Upper lobe of right lung (tissue), 1 donor: ENCODE data around the gene SYT1. TPM values are rescaled to one million over a fixed set of nuclear protein-coding genes. Genes with fewer than 3 reads are reported as not detected.

ENCODE experiments used
- ATAC-seq: fragments of 200-7000 bp; cut with Tn5 transposase; one replicate; pipeline ENCODE4 v1.9.1; 2020; ENCODE audit warnings: mild to moderate bottlenecking, moderate library complexity
- DNase-seq: peaks from one replicate; pipeline ENCODE4 v3.0.0-alpha.2; 2020
- H3K27ac ChIP-seq: fragments of 200-600 bp; one replicate; pipeline ENCODE4 v1.8.0; 2022
- H3K27me3 ChIP-seq: fragments of 200-600 bp; one replicate; pipeline ENCODE4 v1.8.0; 2022; ENCODE audit warnings: mild to moderate bottlenecking
- H3K36me3 ChIP-seq: fragments of 200-600 bp; one replicate; pipeline ENCODE4 v1.8.0; 2022
- H3K4me1 ChIP-seq: fragments of 200-600 bp; one replicate; pipeline ENCODE4 v1.8.0; 2022
- H3K4me3 ChIP-seq: fragments of 200-600 bp; one replicate; pipeline ENCODE4 v1.8.0; 2022; ENCODE audit warnings: mild to moderate bottlenecking
- H3K9me3 ChIP-seq: fragments of 200-600 bp; one replicate; pipeline ENCODE4 v1.8.0; 2022
- CTCF ChIP-seq: fragments of 200-600 bp; IDR thresholded peaks from one replicate; pipeline ENCODE4 v1.8.0; 2022; ENCODE audit warnings: antibody characterized with exemption
- intact Hi-C: fragments of 100-400 bp; cut with DNase I; formaldehyde crosslinking; loops from one replicate; pipeline ENCODE4 v1.11.0; 2022
- total RNA-seq: library from RNA; stranded (reverse); fragmentation: NEBNext Ultra II Directional; extraction: Animal tissue kit (Norgen Biotek cat#: 25700); gene quantifications from one replicate; pipeline ENCODE4 v1.2.1, GENCODE V29; 2021
- donor health status: DM: no; HTN: yes; CAD: no; lungs with severe emphysema.

The SYT1 gene
- total RNA-seq, 1 donor from 2014 or later = 0.58 TPM

GRCh38 chr12:79441534-79441933, 577.0 kb downstream of the SYT1 start:
- H3K27ac ChIP-seq = no peak overlapping the region
- no peaks in the 10 kb centered on the region for H3K27me3 ChIP-seq
- H3K9me3 ChIP-seq = no peaks in the 10 kb centered on the region
- H3K4me3 ChIP-seq = no peak overlapping the region
- H3K36me3 ChIP-seq = no peaks in the 10 kb centered on the region
- ATAC-seq = no peak
- H3K4me1 ChIP-seq = no peaks in the 10 kb centered on the region
- intact Hi-C loops = no loop called here
- TF ChIP-seq CTCF = no peak
- no peak for DNase-seq

DNA sequence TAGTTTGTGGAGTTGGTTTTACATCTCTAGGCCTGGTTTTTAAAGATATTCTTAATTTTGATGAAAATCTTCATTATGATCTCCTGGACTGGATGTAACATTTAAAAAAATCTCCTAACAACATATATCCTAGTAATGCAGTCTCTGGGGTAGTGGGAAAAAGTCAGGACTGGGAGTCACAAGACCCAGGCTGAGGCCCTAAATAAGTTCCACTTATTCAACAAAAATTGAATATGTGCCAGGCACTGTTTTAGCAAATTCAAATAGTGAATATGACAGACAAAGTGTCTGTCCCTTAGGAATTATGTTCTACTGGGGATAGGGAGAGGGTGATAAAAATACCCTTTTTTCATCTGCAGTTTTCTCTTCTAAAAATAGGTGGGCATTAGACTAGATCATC, 577.8 kb downstream of the SYT1 start:
- no peak overlapping the region for H3K27ac ChIP-seq
- no peak for TF ChIP-seq CTCF
- H3K27me3 ChIP-seq = no peaks in the 10 kb centered on the region
- no peaks in the 10 kb centered on the region for H3K36me3 ChIP-seq
- intact Hi-C loops = no loop called here
- DNase-seq = no peak
- H3K4me3 ChIP-seq = no peak overlapping the region
- no peaks in the 10 kb centered on the region for H3K4me1 ChIP-seq
- no peaks in the 10 kb centered on the region for H3K9me3 ChIP-seq
- no peak for ATAC-seq

- no peaks in the 10 kb centered on the region for H3K27me3 ChIP-seq
- no peaks in the 10 kb centered on the region for H3K4me1 ChIP-seq
- TF ChIP-seq CTCF = no peak
- ATAC-seq (no peak), DNase-seq (no peak)
- no peak overlapping the region for H3K27ac ChIP-seq
- intact Hi-C loops = no loop called here
- no peak overlapping the region for H3K4me3 ChIP-seq
- no peaks in the 10 kb centered on the region for H3K36me3 ChIP-seq
- H3K9me3 ChIP-seq = no peaks in the 10 kb centered on the region
Measured at GRCh38 chr12:79444089-79444488, 579.5 kb downstream of the SYT1 start.

GRCh38 chr12:79448816-79449215, 584.2 kb downstream of the SYT1 start:
- Histone ChIP-seq H3K9me3 (no peaks in the 10 kb centered on the region), H3K4me3 (no peak overlapping the region), H3K36me3 (no peaks in the 10 kb centered on the region), H3K27ac (no peak overlapping the region), H3K4me1 (no peaks in the 10 kb centered on the region), H3K27me3 (no peaks in the 10 kb centered on the region)
- intact Hi-C loops = no loop called here
- TF ChIP-seq CTCF = no peak
- no peak for DNase-seq
- ATAC-seq = no peak

DNA sequence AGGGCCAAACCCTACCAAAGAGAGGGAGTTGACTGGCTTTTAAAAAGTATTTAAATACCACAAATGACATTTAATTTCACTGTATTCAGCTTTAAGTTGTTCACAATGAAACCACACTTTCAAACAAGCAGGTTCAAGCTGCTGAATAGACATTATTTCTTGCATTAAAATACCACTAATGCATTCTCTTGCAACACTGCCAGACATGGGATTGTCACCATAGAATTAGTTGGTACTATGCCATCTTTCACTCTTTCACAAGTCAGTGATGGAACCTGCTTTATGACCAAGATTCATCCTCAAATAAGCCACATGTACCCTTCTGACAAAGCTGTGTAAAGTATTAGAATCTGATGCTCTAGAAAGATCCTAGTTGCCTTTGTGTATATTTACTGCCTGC, 586.8 kb downstream of the SYT1 start:
- Histone ChIP-seq H3K27ac (no peak overlapping the region), H3K4me1 (no peaks in the 10 kb centered on the region), H3K27me3 (no peaks in the 10 kb centered on the region), H3K4me3 (no peak overlapping the region), H3K9me3 (no peaks in the 10 kb centered on the region), H3K36me3 (no peaks in the 10 kb centered on the region)
- no peak for TF ChIP-seq CTCF
- DNase-seq = no peak
- ATAC-seq = no peak
- intact Hi-C loops = no loop called here

DNA sequence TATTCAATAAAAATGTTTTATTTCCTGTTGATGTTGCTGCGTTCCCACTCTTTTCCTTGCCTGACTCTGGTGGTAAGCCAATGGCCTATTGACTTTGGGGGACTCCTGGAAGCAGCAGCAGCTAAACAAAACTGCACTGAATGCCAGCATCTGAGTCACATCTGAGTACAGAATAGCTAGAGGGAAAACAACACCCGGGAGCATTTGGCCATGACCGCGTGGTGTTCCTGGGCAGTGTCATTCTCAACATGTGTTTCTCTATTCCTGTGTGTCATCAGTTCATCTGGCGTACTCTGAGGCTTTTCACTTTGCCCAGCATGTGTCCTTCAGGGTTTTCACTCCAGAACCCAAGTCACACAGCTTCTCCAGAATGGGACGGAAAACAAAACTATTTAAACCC, 587.4 kb downstream of the SYT1 start:
- Histone ChIP-seq H3K36me3 (no peaks in the 10 kb centered on the region), H3K27me3 (no peaks in the 10 kb centered on the region), H3K9me3 (no peaks in the 10 kb centered on the region), H3K27ac (no peak overlapping the region), H3K4me3 (no peak overlapping the region), H3K4me1 (no peaks in the 10 kb centered on the region)
- intact Hi-C loops = no loop called here
- no peak for TF ChIP-seq CTCF
- ATAC-seq = peak; percentile 33
- no peak for DNase-seq
